Measurements from ENCODE around the gene CDK14. TPM values are rescaled to one million over a fixed set of nuclear protein-coding genes. Genes with fewer than 3 reads are reported as not detected.

CDK14 gene
- total RNA-seq: 64.6 to 70.4 TPM (median 68.5 TPM) in 3 replicates

- H3K36me3 Mint-ChIP-seq: no peaks in the 10 kb centered on the region
- no peaks in the 10 kb centered on the region for H3K9me3 Mint-ChIP-seq
- H3K4me3 Mint-ChIP-seq: peak within 1 kb of the TSS; percentile 92
- peaks cover 48% of the 10 kb centered on the region for H3K4me1 Mint-ChIP-seq
- H3K27me3 Mint-ChIP-seq (ENCODE audit: low read depth): no peaks in the 10 kb centered on the region
- peak within 1 kb of the TSS; percentile 94 for H3K27ac Mint-ChIP-seq
- DNase-seq (ENCODE audit: low spot score in 2 of 2, unreplicated experiment in 2 of 2): peak; percentile 70 to 85
- TF ChIP-seq, protein P1, sequence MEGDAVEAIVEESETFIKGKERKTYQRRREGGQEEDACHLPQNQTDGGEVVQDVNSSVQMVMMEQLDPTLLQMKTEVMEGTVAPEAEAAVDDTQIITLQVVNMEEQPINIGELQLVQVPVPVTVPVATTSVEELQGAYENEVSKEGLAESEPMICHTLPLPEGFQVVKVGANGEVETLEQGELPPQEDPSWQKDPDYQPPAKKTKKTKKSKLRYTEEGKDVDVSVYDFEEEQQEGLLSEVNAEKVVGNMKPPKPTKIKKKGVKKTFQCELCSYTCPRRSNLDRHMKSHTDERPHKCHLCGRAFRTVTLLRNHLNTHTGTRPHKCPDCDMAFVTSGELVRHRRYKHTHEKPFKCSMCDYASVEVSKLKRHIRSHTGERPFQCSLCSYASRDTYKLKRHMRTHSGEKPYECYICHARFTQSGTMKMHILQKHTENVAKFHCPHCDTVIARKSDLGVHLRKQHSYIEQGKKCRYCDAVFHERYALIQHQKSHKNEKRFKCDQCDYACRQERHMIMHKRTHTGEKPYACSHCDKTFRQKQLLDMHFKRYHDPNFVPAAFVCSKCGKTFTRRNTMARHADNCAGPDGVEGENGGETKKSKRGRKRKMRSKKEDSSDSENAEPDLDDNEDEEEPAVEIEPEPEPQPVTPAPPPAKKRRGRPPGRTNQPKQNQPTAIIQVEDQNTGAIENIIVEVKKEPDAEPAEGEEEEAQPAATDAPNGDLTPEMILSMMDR (IDR thresholded peaks at IDR 0.05; ENCODE audit: unreplicated experiment): peak; percentile 62
Measured at GRCh38 chr7:90595801-90596670, at the start of gene CDK14. Gene CDK14, plus strand, starts transcription at chr7:90596321. Its CDS starts 307 bp downstream, at chr7:90596628.

GRCh38 chr7:90551036-90551435, 45.1 kb upstream of the CDK14 start:
- Mint-ChIP-seq H3K4me1 (no peaks in the 10 kb centered on the region), H3K9me3 (peaks cover 29% of the 10 kb centered on the region), H3K36me3 (peaks cover 2% of the 10 kb centered on the region), H3K27me3 (ENCODE audit: low read depth) (no peaks in the 10 kb centered on the region), H3K4me3 (no peak overlapping the region), H3K27ac (no peak overlapping the region)
- no peak for DNase-seq (ENCODE audit: low spot score in 2 of 2, unreplicated experiment in 2 of 2)
- TF ChIP-seq, protein P1 (IDR thresholded peaks at IDR 0.05; ENCODE audit: unreplicated experiment): no peak

- no peak overlapping the region for H3K27ac Mint-ChIP-seq
- H3K9me3 Mint-ChIP-seq: peaks cover 28% of the 10 kb centered on the region
- no peaks in the 10 kb centered on the region for H3K4me1 Mint-ChIP-seq
- H3K36me3 Mint-ChIP-seq: peaks cover 2% of the 10 kb centered on the region
- no peak overlapping the region for H3K4me3 Mint-ChIP-seq
- TF ChIP-seq, protein P1 (IDR thresholded peaks at IDR 0.05; ENCODE audit: unreplicated experiment): peak; percentile 15
- DNase-seq (ENCODE audit: low spot score in 2 of 2, unreplicated experiment in 2 of 2): no peak
- no peaks in the 10 kb centered on the region for H3K27me3 Mint-ChIP-seq (ENCODE audit: low read depth)
Measured at GRCh38 chr7:90552521-90552920, 43.6 kb upstream of the CDK14 start.

DNA sequence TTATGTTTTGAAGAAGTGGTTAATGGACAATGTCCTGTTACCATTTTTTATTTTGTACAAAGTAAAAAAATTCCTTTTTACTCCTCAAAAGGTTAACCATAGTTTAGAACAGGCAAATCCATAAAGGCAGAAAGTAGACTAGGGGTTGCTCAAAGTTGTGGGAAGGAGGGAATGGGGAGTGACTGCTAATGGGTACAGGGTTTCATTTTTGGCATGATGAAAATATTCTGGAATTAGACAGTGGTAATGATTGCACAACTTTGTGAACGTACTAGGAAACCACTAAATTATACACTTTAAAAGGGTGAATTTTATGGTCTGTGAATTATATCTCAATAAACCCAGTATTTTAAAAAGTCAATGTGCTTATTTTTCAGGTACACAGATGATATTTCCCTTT, 35.4 kb upstream of the CDK14 start:
- TF ChIP-seq, protein P1 (IDR thresholded peaks at IDR 0.05; ENCODE audit: unreplicated experiment): no peak
- no peak for DNase-seq (ENCODE audit: low spot score in 2 of 2, unreplicated experiment in 2 of 2)
- Mint-ChIP-seq H3K4me1 (no peaks in the 10 kb centered on the region), H3K4me3 (no peak overlapping the region), H3K36me3 (no peaks in the 10 kb centered on the region), H3K9me3 (peaks cover 6% of the 10 kb centered on the region), H3K27me3 (ENCODE audit: low read depth) (no peaks in the 10 kb centered on the region), H3K27ac (no peak overlapping the region)

GRCh38 chr7:90563286-90563685, 32.8 kb upstream of the CDK14 start:
- no peaks in the 10 kb centered on the region for H3K27me3 Mint-ChIP-seq (ENCODE audit: low read depth)
- DNase-seq (ENCODE audit: low spot score in 2 of 2, unreplicated experiment in 2 of 2): no peak
- H3K4me1 Mint-ChIP-seq: no peaks in the 10 kb centered on the region
- TF ChIP-seq, protein P1 (IDR thresholded peaks at IDR 0.05; ENCODE audit: unreplicated experiment): no peak
- peaks cover 4% of the 10 kb centered on the region for H3K9me3 Mint-ChIP-seq
- no peak overlapping the region for H3K27ac Mint-ChIP-seq
- H3K4me3 Mint-ChIP-seq: no peak overlapping the region
- H3K36me3 Mint-ChIP-seq: no peaks in the 10 kb centered on the region
